WTC11 (cell line): Measurements from ENCODE around the gene CACNB1.

Experiments
- IRF2 ChIP-seq: sonication (generic); formaldehyde crosslinking; IDR thresholded peaks from 2 replicates; pipeline ENCODE4 v1.8.0; 2022; ENCODE audit warnings: low read depth, missing genetic modification reagents, borderline replicate concordance
- TF ChIP-seq, protein P1 (sequence below): fragments of 200-600 bp; IDR thresholded peaks from 2 replicates; pipeline ENCODE4 v1.8.0; 2022; ENCODE audit warnings: antibody characterized with exemption
- TF ChIP-seq, protein P2 (sequence below): fragments of 250-450 bp; sonication (Bioruptor Pico); IDR thresholded peaks from 2 replicates; pipeline ENCODE4 v1.9.0; 2021; ENCODE audit warnings: mild to moderate bottlenecking

DNA sequence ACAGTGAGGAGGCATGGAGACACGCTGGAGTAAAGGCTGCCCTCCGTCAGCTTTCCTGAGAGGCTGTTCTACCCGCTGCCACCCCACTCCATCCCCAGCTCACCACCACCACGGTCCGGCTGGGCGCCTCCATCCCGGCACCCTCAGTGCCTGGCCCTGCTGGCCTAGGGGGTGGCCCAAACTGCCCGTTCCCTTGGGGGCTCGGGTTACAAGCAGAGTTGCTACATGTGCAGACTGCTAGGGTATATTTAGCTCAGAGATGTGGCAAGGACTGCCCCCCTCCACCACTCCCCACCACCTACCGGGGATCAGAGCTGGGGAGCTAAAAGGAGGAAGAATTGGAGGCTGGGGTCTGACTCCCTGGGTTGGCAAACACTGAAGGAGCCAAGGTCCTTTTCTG is 4.1 kb downstream of the CACNB1 start:
- no peak for TF ChIP-seq IRF2 (CRISPR knock-in tag)
- TF ChIP-seq, protein P1, sequence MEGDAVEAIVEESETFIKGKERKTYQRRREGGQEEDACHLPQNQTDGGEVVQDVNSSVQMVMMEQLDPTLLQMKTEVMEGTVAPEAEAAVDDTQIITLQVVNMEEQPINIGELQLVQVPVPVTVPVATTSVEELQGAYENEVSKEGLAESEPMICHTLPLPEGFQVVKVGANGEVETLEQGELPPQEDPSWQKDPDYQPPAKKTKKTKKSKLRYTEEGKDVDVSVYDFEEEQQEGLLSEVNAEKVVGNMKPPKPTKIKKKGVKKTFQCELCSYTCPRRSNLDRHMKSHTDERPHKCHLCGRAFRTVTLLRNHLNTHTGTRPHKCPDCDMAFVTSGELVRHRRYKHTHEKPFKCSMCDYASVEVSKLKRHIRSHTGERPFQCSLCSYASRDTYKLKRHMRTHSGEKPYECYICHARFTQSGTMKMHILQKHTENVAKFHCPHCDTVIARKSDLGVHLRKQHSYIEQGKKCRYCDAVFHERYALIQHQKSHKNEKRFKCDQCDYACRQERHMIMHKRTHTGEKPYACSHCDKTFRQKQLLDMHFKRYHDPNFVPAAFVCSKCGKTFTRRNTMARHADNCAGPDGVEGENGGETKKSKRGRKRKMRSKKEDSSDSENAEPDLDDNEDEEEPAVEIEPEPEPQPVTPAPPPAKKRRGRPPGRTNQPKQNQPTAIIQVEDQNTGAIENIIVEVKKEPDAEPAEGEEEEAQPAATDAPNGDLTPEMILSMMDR: no peak
- TF ChIP-seq, protein P2, sequence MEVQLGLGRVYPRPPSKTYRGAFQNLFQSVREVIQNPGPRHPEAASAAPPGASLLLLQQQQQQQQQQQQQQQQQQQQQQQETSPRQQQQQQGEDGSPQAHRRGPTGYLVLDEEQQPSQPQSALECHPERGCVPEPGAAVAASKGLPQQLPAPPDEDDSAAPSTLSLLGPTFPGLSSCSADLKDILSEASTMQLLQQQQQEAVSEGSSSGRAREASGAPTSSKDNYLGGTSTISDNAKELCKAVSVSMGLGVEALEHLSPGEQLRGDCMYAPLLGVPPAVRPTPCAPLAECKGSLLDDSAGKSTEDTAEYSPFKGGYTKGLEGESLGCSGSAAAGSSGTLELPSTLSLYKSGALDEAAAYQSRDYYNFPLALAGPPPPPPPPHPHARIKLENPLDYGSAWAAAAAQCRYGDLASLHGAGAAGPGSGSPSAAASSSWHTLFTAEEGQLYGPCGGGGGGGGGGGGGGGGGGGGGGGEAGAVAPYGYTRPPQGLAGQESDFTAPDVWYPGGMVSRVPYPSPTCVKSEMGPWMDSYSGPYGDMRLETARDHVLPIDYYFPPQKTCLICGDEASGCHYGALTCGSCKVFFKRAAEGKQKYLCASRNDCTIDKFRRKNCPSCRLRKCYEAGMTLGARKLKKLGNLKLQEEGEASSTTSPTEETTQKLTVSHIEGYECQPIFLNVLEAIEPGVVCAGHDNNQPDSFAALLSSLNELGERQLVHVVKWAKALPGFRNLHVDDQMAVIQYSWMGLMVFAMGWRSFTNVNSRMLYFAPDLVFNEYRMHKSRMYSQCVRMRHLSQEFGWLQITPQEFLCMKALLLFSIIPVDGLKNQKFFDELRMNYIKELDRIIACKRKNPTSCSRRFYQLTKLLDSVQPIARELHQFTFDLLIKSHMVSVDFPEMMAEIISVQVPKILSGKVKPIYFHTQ: no peak
